DOHH2 (cell line): Measurements from ENCODE around the gene VPS4B.

Experiments
- H3F3A ChIP-seq: fragments of 200-600 bp; sonication (generic), shearing (Covaris generic); 2 replicates; pipeline ENCODE4 v1.6.0; 2016; ENCODE audit warnings: antibody characterized with exemption, mild to moderate bottlenecking; ENCODE audit not compliant: control insufficient read depth, insufficient read depth
- H3K27ac ChIP-seq: fragments of 200-600 bp; sonication (generic); 2 replicates; pipeline ENCODE4 v1.5.1; 2014; ENCODE audit warnings: low read depth, mild to moderate bottlenecking, low read length, moderate library complexity
- H3K27me3 ChIP-seq: fragments of 200-600 bp; sonication (generic); 2 replicates; pipeline ENCODE4 v1.6.1; 2014; ENCODE audit warnings: mild to moderate bottlenecking, low read length, mixed read lengths; ENCODE audit not compliant: control insufficient read depth
- H3K36me3 ChIP-seq: fragments of 200-600 bp; sonication (generic); 2 replicates; pipeline ENCODE4 v1.6.1; 2014; ENCODE audit warnings: mild to moderate bottlenecking, low read length, moderate library complexity, mixed read lengths; ENCODE audit not compliant: control insufficient read depth
- H3K4me1 ChIP-seq: fragments of 200-600 bp; sonication (generic); 2 replicates; pipeline ENCODE4 v1.6.1; 2014; ENCODE audit warnings: mild to moderate bottlenecking, low read length, mixed read lengths; ENCODE audit not compliant: control insufficient read depth
- H3K4me2 ChIP-seq: fragments of 200-600 bp; sonication (generic); 2 replicates; pipeline ENCODE4 v1.6.0; 2014; ENCODE audit warnings: mild to moderate bottlenecking, low read length, moderate library complexity
- H3K4me3 ChIP-seq: fragments of 200-600 bp; sonication (generic); 2 replicates; pipeline ENCODE4 v1.5.1; 2014; ENCODE audit warnings: mild to moderate bottlenecking, low read length, mixed read lengths
- H3K79me2 ChIP-seq: fragments of 200-600 bp; sonication (generic); 2 replicates; pipeline ENCODE4 v1.6.1; 2014; ENCODE audit warnings: mild to moderate bottlenecking, low read length, mixed read lengths; ENCODE audit not compliant: control insufficient read depth
- H3K9me2 ChIP-seq: fragments of 200-600 bp; sonication (generic); replicated peaks from 2 replicates; pipeline ENCODE4 v1.6.1; 2014; ENCODE audit warnings: mild to moderate bottlenecking, low read length, mixed read lengths; ENCODE audit not compliant: control insufficient read depth
- H3K9me3 ChIP-seq: fragments of 200-600 bp; sonication (generic); 2 replicates; pipeline ENCODE4 v1.6.1; 2014; ENCODE audit warnings: antibody characterized with exemption, low read length, mixed read lengths; ENCODE audit not compliant: control insufficient read depth, insufficient read depth
- H4K20me1 ChIP-seq: fragments of 200-600 bp; sonication (generic); 2 replicates; pipeline ENCODE4 v1.6.0; 2014; ENCODE audit warnings: low read depth, mild to moderate bottlenecking, antibody characterized with exemption, low read length, moderate library complexity; ENCODE audit not compliant: control insufficient read depth, insufficient read depth
- CTCF ChIP-seq: fragments of 200-600 bp; sonication (generic); IDR thresholded peaks from one replicate; pipeline ENCODE4 v1.5.1; 2014; ENCODE audit warnings: antibody characterized with exemption, mild to moderate bottlenecking, low read depth, low read length; ENCODE audit not compliant: poor library complexity, severe bottlenecking
- EZH2phosphoT487 ChIP-seq: fragments of 200-600 bp; sonication (generic); IDR thresholded peaks from 2 replicates; pipeline ENCODE4 v1.6.1; 2017; ENCODE audit warnings: borderline replicate concordance, mild to moderate bottlenecking, antibody characterized with exemption, low read length, moderate library complexity, mixed read lengths

The VPS4B gene

GRCh38 chr18:63467699-63468098, 45.4 kb upstream of the VPS4B start:
- Histone ChIP-seq H3K36me3 (no peaks in the 10 kb centered on the region), H3F3A (no peaks in the 10 kb centered on the region), H3K27ac (no peak overlapping the region), H3K4me3 (no peak overlapping the region), H4K20me1 (no peaks in the 10 kb centered on the region), H3K4me2 (no peak overlapping the region), H3K9me3 (no peaks in the 10 kb centered on the region), H3K4me1 (no peaks in the 10 kb centered on the region), H3K27me3 (peaks cover 12% of the 10 kb centered on the region; the same call in 1 of the 2 replicates), H3K79me2 (no peaks in the 10 kb centered on the region), H3K9me2 (no peaks in the 10 kb centered on the region)
- TF ChIP-seq CTCF (no peak), EZH2phosphoT487 (no peak)

- Histone ChIP-seq H3K36me3 (no peaks in the 10 kb centered on the region), H3K27ac (no peak overlapping the region), H3F3A (no peaks in the 10 kb centered on the region), H3K4me2 (no peak overlapping the region), H3K4me3 (no peak overlapping the region), H3K79me2 (no peaks in the 10 kb centered on the region), H3K27me3 (peaks cover 12% of the 10 kb centered on the region; the same call in 1 of the 2 replicates), H3K9me2 (no peaks in the 10 kb centered on the region), H3K9me3 (no peaks in the 10 kb centered on the region), H3K4me1 (no peaks in the 10 kb centered on the region), H4K20me1 (no peaks in the 10 kb centered on the region)
- TF ChIP-seq EZH2phosphoT487: no peak
- TF ChIP-seq CTCF: no peak
Observed at GRCh38 chr18:63465059-63465458, 42.8 kb upstream of the VPS4B start.

GRCh38 chr18:63464434-63464833, 42.2 kb upstream of the VPS4B start:
- no peak overlapping the region for H3K4me3 ChIP-seq
- H4K20me1 ChIP-seq: no peaks in the 10 kb centered on the region

More at GRCh38 chr18:63464434-63464833, 42.2 kb upstream of the VPS4B start:
- no peaks in the 10 kb centered on the region for H3K36me3 ChIP-seq
- no peak for TF ChIP-seq EZH2phosphoT487
- TF ChIP-seq CTCF: no peak
- H3K27me3 ChIP-seq: peaks cover 12% of the 10 kb centered on the region; the same call in 1 of the 2 replicates
- H3K9me2 ChIP-seq: no peaks in the 10 kb centered on the region
- H3F3A ChIP-seq: no peaks in the 10 kb centered on the region
- H3K4me1 ChIP-seq: no peaks in the 10 kb centered on the region
- no peak overlapping the region for H3K4me2 ChIP-seq
- H3K9me3 ChIP-seq: no peaks in the 10 kb centered on the region
- H3K27ac ChIP-seq: no peak overlapping the region
- no peaks in the 10 kb centered on the region for H3K79me2 ChIP-seq
